ENCODE results near the gene MMAB. TPM values are rescaled to one million over a fixed set of nuclear protein-coding genes. Genes with fewer than 3 reads are reported as not detected.
A peak's percentile ranks its signal among the peaks of the same experiment; 100 is the strongest.

MMAB gene
- total RNA-seq, 1 experiment from 2014 or later, result 24.3 TPM

DNA sequence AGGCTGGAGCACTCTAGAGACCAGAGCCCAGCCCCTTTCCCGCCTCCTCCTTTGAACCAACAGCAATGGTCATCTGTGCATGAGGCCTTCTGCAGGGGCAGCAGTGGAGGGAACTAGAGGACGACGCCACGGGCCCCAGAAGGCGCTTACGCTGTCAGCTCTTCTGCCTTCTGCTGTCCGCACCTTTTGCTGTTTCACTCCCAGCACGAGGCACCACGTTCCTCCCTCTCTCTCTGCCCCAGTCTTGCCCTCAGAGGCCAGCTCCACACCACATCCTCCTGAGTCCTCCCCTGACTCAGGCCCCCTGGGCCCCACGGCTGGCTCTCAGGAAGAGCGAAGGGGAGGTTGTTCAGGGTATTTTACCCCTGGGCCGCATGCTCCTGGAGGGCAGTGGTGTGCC lies 15.5 kb downstream of the MMAB start:
- 0 out of 7 replicates have a peak overlapping the region, but pooled peaks of 2 of the 3 experiments have one; percentile 40 to 53 for H3K27ac Mint-ChIP-seq
- no peaks in the 10 kb centered on the region for H3K79me1 ChIP-seq (ENCODE audit: insufficient read depth, low read depth, low read length, poor library complexity, severe bottlenecking)

More for the DNA sequence above, 15.5 kb downstream of the MMAB start:
- no peaks in the 10 kb centered on the region for H3K79me2 ChIP-seq (ENCODE audit: insufficient read depth, low read length)
- H3K27me3 Mint-ChIP-seq (ENCODE audit: low read depth), result peaks cover 3% of the 10 kb centered on the region; the same call in 1 of the 2 replicates
- H3K27me3 ChIP-seq (ENCODE audit: insufficient read depth, low read length), result no peaks in the 10 kb centered on the region
- H2BK5ac ChIP-seq (ENCODE audit: insufficient read length, low read length), result no peak overlapping the region
- no peak overlapping the region for H3T11ph ChIP-seq (ENCODE audit: low read length)
- H3K23ac ChIP-seq (ENCODE audit: insufficient read length, low read depth, low read length), result no peak overlapping the region
- no peaks in the 10 kb centered on the region for H3K4me1 ChIP-seq (ENCODE audit: insufficient read depth, low read length)
- peaks cover 13 to 14% (median 14%) of the 10 kb centered on the region in 3 experiments for H3K36me3 Mint-ChIP-seq (ENCODE audit: insufficient read depth in 1 of 3, low read depth in 3 of 3)
- H3K4me3 Mint-ChIP-seq, result no peak overlapping the region
- WGBS (ENCODE audit: extremely low coverage, insufficient read length, low lambda C conversion rate), result no CpG with 5 or more reads among the region's 12 CpGs
- no peak overlapping the region for H3K18ac ChIP-seq (ENCODE audit: insufficient read length, low read depth, low read length)
- H4K8ac ChIP-seq (replicated peaks; ENCODE audit: insufficient read length, low read depth, low read length), result no peak overlapping the region
- H3K14ac ChIP-seq (ENCODE audit: insufficient read depth, low read length), result no peak overlapping the region
- H3K56ac ChIP-seq (ENCODE audit: insufficient read length, low read depth, low read length), result no peak overlapping the region
- H2BK15ac ChIP-seq (ENCODE audit: low read depth, low read length), result no peak overlapping the region
- TF ChIP-seq, protein P1, sequence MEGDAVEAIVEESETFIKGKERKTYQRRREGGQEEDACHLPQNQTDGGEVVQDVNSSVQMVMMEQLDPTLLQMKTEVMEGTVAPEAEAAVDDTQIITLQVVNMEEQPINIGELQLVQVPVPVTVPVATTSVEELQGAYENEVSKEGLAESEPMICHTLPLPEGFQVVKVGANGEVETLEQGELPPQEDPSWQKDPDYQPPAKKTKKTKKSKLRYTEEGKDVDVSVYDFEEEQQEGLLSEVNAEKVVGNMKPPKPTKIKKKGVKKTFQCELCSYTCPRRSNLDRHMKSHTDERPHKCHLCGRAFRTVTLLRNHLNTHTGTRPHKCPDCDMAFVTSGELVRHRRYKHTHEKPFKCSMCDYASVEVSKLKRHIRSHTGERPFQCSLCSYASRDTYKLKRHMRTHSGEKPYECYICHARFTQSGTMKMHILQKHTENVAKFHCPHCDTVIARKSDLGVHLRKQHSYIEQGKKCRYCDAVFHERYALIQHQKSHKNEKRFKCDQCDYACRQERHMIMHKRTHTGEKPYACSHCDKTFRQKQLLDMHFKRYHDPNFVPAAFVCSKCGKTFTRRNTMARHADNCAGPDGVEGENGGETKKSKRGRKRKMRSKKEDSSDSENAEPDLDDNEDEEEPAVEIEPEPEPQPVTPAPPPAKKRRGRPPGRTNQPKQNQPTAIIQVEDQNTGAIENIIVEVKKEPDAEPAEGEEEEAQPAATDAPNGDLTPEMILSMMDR (conservative IDR thresholded peaks at IDR 0.05), result no peak
- H2BK20ac ChIP-seq (ENCODE audit: low read depth, low read length, poor library complexity, severe bottlenecking), result no peak overlapping the region
- H2AK5ac ChIP-seq (ENCODE audit: insufficient read length, low read length), result no peak overlapping the region
- no peak overlapping the region for H3K9ac ChIP-seq (ENCODE audit: extremely low read depth, insufficient read length, low read length)
- no peak overlapping the region for H2BK12ac ChIP-seq (ENCODE audit: insufficient read length, low read depth, low read length)
- H3K27ac ChIP-seq (ENCODE audit: insufficient read length, low read depth, low read length), result no peak overlapping the region
- no peaks in the 10 kb centered on the region; a peak in 1 of 5 replicates for H3K9me3 Mint-ChIP-seq
- H4K5ac ChIP-seq (ENCODE audit: insufficient read length, low read depth, low read length), result no peak overlapping the region
- peaks cover 2 to 6% of the 10 kb centered on the region in 2 experiments; a peak in 3 of 4 replicates for H3K4me1 Mint-ChIP-seq
- H3K9me3 ChIP-seq (ENCODE audit: control insufficient read depth, low read depth, low read length), result no peaks in the 10 kb centered on the region
- H4K20me1 ChIP-seq (ENCODE audit: control insufficient read depth, insufficient read depth, insufficient read length), result no peaks in the 10 kb centered on the region
- no peak overlapping the region for H3K4me2 ChIP-seq (ENCODE audit: insufficient read depth, insufficient read length, low read length)
- H2BK120ac ChIP-seq (ENCODE audit: low read depth, low read length, poor library complexity, severe bottlenecking), result no peak overlapping the region
- no peak overlapping the region for H2AFZ ChIP-seq (ENCODE audit: low read length)
- H3K23me2 ChIP-seq (ENCODE audit: insufficient read length, low read depth, low read length, poor library complexity, severe bottlenecking), result no peaks in the 10 kb centered on the region
- H4K91ac ChIP-seq (ENCODE audit: insufficient read length, low read depth, low read length), result no peak overlapping the region
- no peak overlapping the region for H3K4ac ChIP-seq (ENCODE audit: low read depth, low read length)
- no peak for DNase-seq
